HG02759 (cell line): ENCODE results near the gene TULP4.
"Not testable (repeated sequence)": the region's sequence is repeated elsewhere in the genome, so short reads cannot be mapped to it uniquely, and the experiment has no call there.

ENCODE experiments used
- ATAC-seq: cut with Tn5 transposase; IDR thresholded peaks from one replicate; pipeline ENCODE4 v1.9.1; 2021; ENCODE audit warnings: mild to moderate bottlenecking, moderate library complexity; ENCODE audit not compliant: unreplicated experiment

The TULP4 gene

GRCh38 chr6:158388727-158389126, 76.5 kb downstream of the TULP4 start:
- no peak for ATAC-seq

GRCh38 chr6:158389193-158389919, 77.1 kb downstream of the TULP4 start:
- ATAC-seq: no peak

GRCh38 chr6:158391276-158391675, 79.0 kb downstream of the TULP4 start:
- ATAC-seq: no peak

- not testable (repeated sequence) for ATAC-seq
These were observed 79.7 kb downstream of the TULP4 start for GRCh38 chr6:158391977-158392376.

- ATAC-seq: no peak
These were observed 83.9 kb downstream of the TULP4 start for GRCh38 chr6:158396136-158396535.

GRCh38 chr6:158397578-158397977, 85.3 kb downstream of the TULP4 start:
- ATAC-seq: no peak

- no peak for ATAC-seq
These were observed 86.2 kb downstream of the TULP4 start for GRCh38 chr6:158398252-158399024.

GRCh38 chr6:158399040-158399700, 86.9 kb downstream of the TULP4 start:
- ATAC-seq: no peak

- ATAC-seq: no peak
These were observed 89.9 kb downstream of the TULP4 start for GRCh38 chr6:158402184-158402583.

- not testable (repeated sequence) for ATAC-seq
These were observed 93.1 kb downstream of the TULP4 start for GRCh38 chr6:158405321-158405831.

GRCh38 chr6:158405933-158406332, 93.7 kb downstream of the TULP4 start:
- ATAC-seq: no peak

- no peak for ATAC-seq
These were observed 94.5 kb downstream of the TULP4 start for GRCh38 chr6:158406736-158407135.

GRCh38 chr6:158408013-158408412, 95.7 kb downstream of the TULP4 start:
- no peak for ATAC-seq

GRCh38 chr6:158408552-158409130, 96.4 kb downstream of the TULP4 start:
- ATAC-seq: no peak

- no peak for ATAC-seq
These were observed 97.2 kb downstream of the TULP4 start for GRCh38 chr6:158409451-158409850.

GRCh38 chr6:158410784-158411183, 98.5 kb downstream of the TULP4 start:
- ATAC-seq: no peak

GRCh38 chr6:158411998-158412397, 99.7 kb downstream of the TULP4 start:
- no peak for ATAC-seq

- ATAC-seq: no peak
These were observed 100.8 kb downstream of the TULP4 start for GRCh38 chr6:158413028-158413427.

- ATAC-seq: no peak
These were observed 101.7 kb downstream of the TULP4 start for GRCh38 chr6:158413814-158414565.

- ATAC-seq: no peak
These were observed 102.6 kb downstream of the TULP4 start for GRCh38 chr6:158414851-158415262.
